Prostate gland (tissue), 2 donors: Measurements from ENCODE around the gene KCNJ4.

Experiments used
- CTCF ChIP-seq, 4 experiments: fragments of 200-600 bp in 2 of 4; fragments of 450-650 bp in 2 of 4; sonication (generic) in 2 of 4; IDR thresholded peaks; 1 replicate in 3 of 4; 2 replicates in 1 of 4; pipeline ENCODE4 v1.5.1; 2016 to 2019; ENCODE audit warnings: antibody characterized with exemption in 4 of 4, mild to moderate bottlenecking in 2 of 4, moderate library complexity in 2 of 4
- POLR2A ChIP-seq: fragments of 450-650 bp; IDR thresholded peaks from one replicate; pipeline ENCODE4 v1.6.1; 2016; ENCODE audit warnings: antibody characterized with exemption, mild to moderate bottlenecking
- POLR2AphosphoS5 ChIP-seq: sonication (generic); formaldehyde crosslinking; IDR thresholded peaks from one replicate; pipeline ENCODE4 v1.6.1; 2017; ENCODE audit warnings: antibody characterized with exemption

GRCh38 chr22:38444783-38445182 is 10.2 kb downstream of the KCNJ4 start:
- TF ChIP-seq POLR2A (no peak), CTCF (IDR thresholded peaks at IDR 0.05) (no peak), POLR2AphosphoS5 (no peak)
